PC-3 (cell line): ENCODE measurements around the gene RASL10B. TPM values are rescaled to one million over a fixed set of nuclear protein-coding genes. Genes with fewer than 3 reads are reported as not detected.

Experiments
- ATAC-seq: fragments of 200-7000 bp; cut with Tn5 transposase; 2 replicates; pipeline ENCODE4 v1.9.1; 2020; ENCODE audit warnings: mild to moderate bottlenecking, moderate library complexity
- BruUV-seq: library from RNA; stranded (reverse); fragments of 400-500 nt; replicated peaks from 2 replicates; lab custom pipeline; 2021; lab: Mats Ljungman, UMichigan
- CTCF ChIA-PET: fragments of 300-600 bp; sonication (Branson Sonifier 250); formaldehyde crosslinking; loops from one replicate; lab custom pipeline; 2022; ENCODE audit warnings: antibody characterized with exemption; lab: Charles Lee
- POLR2A ChIA-PET: fragments of 300-600 bp; sonication (Branson Sonifier 250); formaldehyde crosslinking; loops from one replicate; lab custom pipeline; 2022; ENCODE audit warnings: antibody characterized with exemption; ENCODE audit not compliant: unreplicated experiment; lab: Charles Lee
- DNase-seq: peaks from one replicate; pipeline ENCODE4 v3.0.0-alpha.2; 2015
- H2AFZ ChIP-seq: fragments of 300-600 bp; sonication (generic); 2 replicates; pipeline ENCODE4 v1.6.0; 2016; ENCODE audit warnings: antibody characterized with exemption, low read length
- H3F3A ChIP-seq: fragments of 300-600 bp; sonication (generic); one replicate; pipeline ENCODE4 v1.6.0; 2017; ENCODE audit warnings: antibody characterized with exemption, low read length, control low read depth, mild to moderate bottlenecking; ENCODE audit not compliant: unreplicated experiment
- H3K27ac ChIP-seq: fragments of 300-600 bp; sonication (generic); 2 replicates; pipeline ENCODE4 v1.5.1; 2016; ENCODE audit warnings: mild to moderate bottlenecking, low read length
- H3K27me3 ChIP-seq: fragments of 300-600 bp; sonication (generic); 2 replicates; pipeline ENCODE4 v1.6.1; 2016; ENCODE audit warnings: low read length, mixed read lengths
- H3K36me3 ChIP-seq: fragments of 300-600 bp; sonication (generic); 2 replicates; pipeline ENCODE4 v1.6.1; 2016; ENCODE audit warnings: low read depth, mixed run types, low read length, mixed read lengths
- H3K4me1 ChIP-seq: fragments of 300-600 bp; sonication (generic); 2 replicates; pipeline ENCODE4 v1.5.1; 2016; ENCODE audit warnings: low read length; ENCODE audit not compliant: insufficient read depth
- H3K4me2 ChIP-seq: fragments of 300-600 bp; sonication (generic); 2 replicates; pipeline ENCODE4 v1.6.0; 2016; ENCODE audit warnings: low read length
- H3K4me3 ChIP-seq: fragments of 300-600 bp; sonication (generic); 2 replicates; pipeline ENCODE4 v1.5.1; 2016; ENCODE audit warnings: mild to moderate bottlenecking, low read length, mixed read lengths
- H3K79me2 ChIP-seq: fragments of 300-600 bp; sonication (generic); 2 replicates; pipeline ENCODE4 v1.6.1; 2017; ENCODE audit warnings: low read length, mixed read lengths
- H3K9ac ChIP-seq: fragments of 300-600 bp; sonication (generic); 2 replicates; pipeline ENCODE4 v1.6.0; 2016; ENCODE audit warnings: mild to moderate bottlenecking, low read length
- H3K9me2 ChIP-seq: fragments of 300-600 bp; sonication (generic); replicated peaks from 2 replicates; pipeline ENCODE4 v1.6.1; 2016; ENCODE audit warnings: mixed run types, low read length, mixed read lengths
- H3K9me3 ChIP-seq: fragments of 300-600 bp; sonication (generic); 2 replicates; pipeline ENCODE4 v1.6.1; 2016; ENCODE audit warnings: low read length, mixed read lengths
- H4K20me1 ChIP-seq: fragments of 300-600 bp; sonication (generic); 2 replicates; pipeline ENCODE4 v1.6.1; 2016; ENCODE audit warnings: low read length, mixed read lengths
- EZH2 ChIP-seq: fragments of 300-600 bp; sonication (generic); IDR thresholded peaks from one replicate; pipeline ENCODE4 v1.6.1; 2017; ENCODE audit warnings: antibody characterized with exemption, mild to moderate bottlenecking, low read length; ENCODE audit not compliant: unreplicated experiment
- EZH2phosphoT487 ChIP-seq: fragments of 300-600 bp; sonication (generic); IDR thresholded peaks from 2 replicates; pipeline ENCODE4 v1.6.1; 2018; ENCODE audit warnings: mild to moderate bottlenecking, antibody characterized with exemption, low read length, borderline replicate concordance
- intact Hi-C: fragments of 100-400 bp; cut with micrococcal nuclease; formaldehyde crosslinking; loops from 2 replicates; pipeline ENCODE4 v1.9.0; 2023
- total RNA-seq: library from RNA; depleted of rRNA; stranded (reverse); fragments of >200 nt; gene quantifications from 2 replicates; pipeline ENCODE4 v1.2.3, GENCODE V29; 2014
- TF ChIP-seq, protein P1 (sequence below): fragments of 300-600 bp; sonication (generic); conservative IDR thresholded peaks from 2 replicates; pipeline ENCODE4 v1.5.1; 2017; ENCODE audit warnings: antibody characterized with exemption, low read depth, mild to moderate bottlenecking, low read length

RASL10B gene
- total RNA-seq, 1 experiment from 2014 or later = 0.77 TPM

DNA sequence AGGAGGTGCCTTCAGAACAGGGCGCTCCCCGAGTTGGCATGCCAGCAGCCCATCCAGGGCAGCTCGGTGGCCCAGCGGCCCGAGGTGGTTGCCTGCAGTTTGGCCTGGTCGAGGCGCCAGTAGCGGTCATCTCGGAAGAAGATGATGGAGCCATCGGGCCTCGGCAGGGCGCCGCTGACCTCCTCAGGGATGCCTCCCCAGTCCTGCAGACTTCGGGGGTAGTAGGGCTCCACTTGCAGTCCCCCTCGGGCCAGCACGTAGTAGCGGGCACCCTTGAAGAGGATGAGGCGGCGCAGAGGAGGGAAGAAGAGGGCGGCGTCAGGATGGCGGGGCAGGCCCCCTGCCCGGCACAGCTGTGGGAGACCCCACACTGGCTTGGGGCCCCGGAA is 35.0 kb downstream of the RASL10B start:
- Histone ChIP-seq H3K4me1 (0 out of 2 replicates have a peak, but pooled peaks cover 3% of the 10 kb centered on the region), H3K36me3 (no peaks in the 10 kb centered on the region; the same call in 1 of the 2 replicates), H3K79me2 (no peaks in the 10 kb centered on the region), H3K9me2 (no peaks in the 10 kb centered on the region), H2AFZ (no peak overlapping the region), H3K4me3 (no peak overlapping the region), H3K9ac (no peak overlapping the region), H3K27ac (no peak overlapping the region), H4K20me1 (no peaks in the 10 kb centered on the region), H3F3A (no peaks in the 10 kb centered on the region), H3K27me3 (no peaks in the 10 kb centered on the region), H3K4me2 (no peak overlapping the region), H3K9me3 (no peaks in the 10 kb centered on the region)
- ChIA-PET CTCF (interaction anchor here (1.0 to 2.1 kb wide), 2 partner anchors 15 to 42 kb away, joined by 3 to 11 read pairs; partner anchors contain the start of gene TAF15), POLR2A (no interaction called here)
- TF ChIP-seq, protein P1, sequence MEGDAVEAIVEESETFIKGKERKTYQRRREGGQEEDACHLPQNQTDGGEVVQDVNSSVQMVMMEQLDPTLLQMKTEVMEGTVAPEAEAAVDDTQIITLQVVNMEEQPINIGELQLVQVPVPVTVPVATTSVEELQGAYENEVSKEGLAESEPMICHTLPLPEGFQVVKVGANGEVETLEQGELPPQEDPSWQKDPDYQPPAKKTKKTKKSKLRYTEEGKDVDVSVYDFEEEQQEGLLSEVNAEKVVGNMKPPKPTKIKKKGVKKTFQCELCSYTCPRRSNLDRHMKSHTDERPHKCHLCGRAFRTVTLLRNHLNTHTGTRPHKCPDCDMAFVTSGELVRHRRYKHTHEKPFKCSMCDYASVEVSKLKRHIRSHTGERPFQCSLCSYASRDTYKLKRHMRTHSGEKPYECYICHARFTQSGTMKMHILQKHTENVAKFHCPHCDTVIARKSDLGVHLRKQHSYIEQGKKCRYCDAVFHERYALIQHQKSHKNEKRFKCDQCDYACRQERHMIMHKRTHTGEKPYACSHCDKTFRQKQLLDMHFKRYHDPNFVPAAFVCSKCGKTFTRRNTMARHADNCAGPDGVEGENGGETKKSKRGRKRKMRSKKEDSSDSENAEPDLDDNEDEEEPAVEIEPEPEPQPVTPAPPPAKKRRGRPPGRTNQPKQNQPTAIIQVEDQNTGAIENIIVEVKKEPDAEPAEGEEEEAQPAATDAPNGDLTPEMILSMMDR = no peak
- TF ChIP-seq EZH2phosphoT487 = no peak
- no peak for TF ChIP-seq EZH2
- ATAC-seq (no peak), DNase-seq (no peak)
- no TSS peak for BruUV-seq
- intact Hi-C loops = no loop called here

DNA sequence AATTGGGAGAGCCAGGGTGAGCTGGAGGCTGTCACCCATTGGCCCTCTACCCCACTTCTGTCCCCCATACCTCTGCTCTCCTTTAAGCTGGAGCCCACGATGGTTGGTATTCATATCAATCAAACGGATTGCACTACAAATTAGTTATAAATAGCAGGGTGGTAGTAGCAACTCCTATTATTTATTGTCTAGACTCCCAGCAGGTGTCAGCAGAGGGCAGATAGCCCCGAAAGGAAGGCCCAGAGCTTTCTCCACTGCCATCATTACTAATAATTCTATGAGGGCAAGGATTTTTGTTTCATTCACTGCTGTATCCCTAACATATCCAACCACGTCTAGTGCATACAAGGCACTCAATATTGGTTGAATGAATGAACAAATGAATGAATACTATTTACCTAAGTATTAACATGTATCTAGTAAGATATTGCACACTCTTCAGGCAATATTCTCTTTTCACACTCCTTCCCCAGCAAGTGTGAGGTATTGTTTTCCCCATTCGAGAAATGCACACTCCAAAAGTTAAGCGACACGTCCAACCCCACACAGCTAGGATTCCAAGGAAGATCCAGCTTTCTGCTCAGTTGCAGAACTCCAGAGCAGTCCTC is 35.6 kb downstream of the RASL10B start:
- no peaks in the 10 kb centered on the region for H3F3A ChIP-seq
- no peak overlapping the region for H3K9ac ChIP-seq
- H3K36me3 ChIP-seq = no peaks in the 10 kb centered on the region; the same call in 1 of the 2 replicates
- intact Hi-C loops = loop anchor here (1.0 kb wide), 1 partner anchor 37 kb away; no protein-coding TSS in a partner anchor
- H3K79me2 ChIP-seq = no peaks in the 10 kb centered on the region
- H3K27ac ChIP-seq = no peak overlapping the region
- CTCF ChIA-PET = interaction anchor here (0.6 to 2.1 kb wide), 3 partner anchors 14 to 42 kb away, joined by 3 to 11 read pairs (median 3); partner anchors contain the start of gene TAF15
- H3K9me3 ChIP-seq = no peaks in the 10 kb centered on the region
- ATAC-seq = no peak
- DNase-seq = peak; percentile 61
- H3K4me2 ChIP-seq = no peak overlapping the region
- no peak overlapping the region for H2AFZ ChIP-seq
- POLR2A ChIA-PET = no interaction called here
- H3K9me2 ChIP-seq = no peaks in the 10 kb centered on the region
- 0 out of 2 replicates have a peak, but pooled peaks cover 3% of the 10 kb centered on the region for H3K4me1 ChIP-seq
- TF ChIP-seq, protein P1 = peak; percentile 71
- TF ChIP-seq EZH2 (no peak), EZH2phosphoT487 (no peak)
- BruUV-seq = no TSS peak
- H4K20me1 ChIP-seq = no peaks in the 10 kb centered on the region
- H3K4me3 ChIP-seq = no peak overlapping the region
- no peaks in the 10 kb centered on the region for H3K27me3 ChIP-seq

DNA sequence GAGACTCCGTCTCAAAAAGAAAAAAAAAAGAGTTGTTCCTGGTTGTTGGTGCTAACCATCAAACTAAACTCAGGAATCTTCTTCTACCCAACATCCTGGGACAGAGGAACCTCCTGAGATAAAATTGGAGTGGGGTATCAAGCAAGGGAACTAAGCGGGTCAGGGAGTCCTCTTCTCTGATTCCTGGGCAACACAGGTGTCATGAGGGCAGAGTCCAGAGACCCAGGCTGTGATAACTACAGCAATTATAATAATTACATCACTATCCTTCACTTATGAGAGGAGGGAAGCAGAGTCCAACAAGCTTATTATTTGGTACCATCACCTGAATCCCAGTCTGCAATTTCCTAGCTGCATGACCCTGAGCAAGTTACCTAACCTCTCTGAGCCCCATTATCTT is 37.4 kb downstream of the RASL10B start:
- H3F3A ChIP-seq = no peaks in the 10 kb centered on the region
- DNase-seq (no peak), ATAC-seq (no peak)
- intact Hi-C loops = no loop called here
- no peak overlapping the region for H3K27ac ChIP-seq
- no peaks in the 10 kb centered on the region for H4K20me1 ChIP-seq
- no TSS peak for BruUV-seq
- no peak overlapping the region for H3K4me2 ChIP-seq
- CTCF ChIA-PET = no interaction called here
- POLR2A ChIA-PET = no interaction called here
- no peaks in the 10 kb centered on the region for H3K27me3 ChIP-seq
- 0 out of 2 replicates have a peak, but pooled peaks cover 3% of the 10 kb centered on the region for H3K4me1 ChIP-seq
- H3K9me3 ChIP-seq = no peaks in the 10 kb centered on the region
- H3K9me2 ChIP-seq = no peaks in the 10 kb centered on the region
- no peak overlapping the region for H3K4me3 ChIP-seq
- H3K79me2 ChIP-seq = no peaks in the 10 kb centered on the region
- no peak overlapping the region for H3K9ac ChIP-seq
- no peak for TF ChIP-seq EZH2
- TF ChIP-seq EZH2phosphoT487 = no peak
- TF ChIP-seq, protein P1 = no peak
- H2AFZ ChIP-seq = no peak overlapping the region
- no peaks in the 10 kb centered on the region; the same call in 1 of the 2 replicates for H3K36me3 ChIP-seq
